GM18868 (cell line): Measurements from ENCODE around the gene SEC14L3.

Experiments
- ATAC-seq: cut with Tn5 transposase; IDR thresholded peaks from one replicate; pipeline ENCODE4 v1.9.1; 2021; ENCODE audit warnings: mild to moderate bottlenecking, moderate library complexity; ENCODE audit not compliant: unreplicated experiment

SEC14L3 gene

DNA sequence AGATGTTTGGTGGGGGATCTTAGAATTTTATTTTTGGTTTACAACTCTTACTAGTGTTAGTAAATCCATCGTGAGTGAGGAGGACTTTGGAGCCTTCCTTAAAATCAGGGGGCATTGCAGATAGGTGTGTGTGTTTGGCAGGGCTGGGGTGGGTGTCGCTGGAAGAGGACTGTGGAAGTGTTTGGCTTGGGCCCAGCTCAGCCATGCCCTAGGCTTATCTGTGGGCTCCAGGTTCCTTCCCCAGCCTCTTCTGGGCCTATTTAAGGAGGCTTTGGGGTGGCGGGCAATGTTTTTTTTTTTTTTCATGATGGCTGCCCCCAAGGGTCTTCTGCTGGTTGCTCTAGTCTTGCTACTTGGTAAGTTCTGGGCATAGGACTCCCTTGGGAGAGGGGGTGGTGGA, 24.2 kb downstream of the SEC14L3 start:
- ATAC-seq: no peak

- no peak for ATAC-seq
Observed at GRCh38 chr22:30445438-30446145, 26.2 kb downstream of the SEC14L3 start.

- no peak for ATAC-seq
Observed at GRCh38 chr22:30444632-30445437, 27.0 kb downstream of the SEC14L3 start.

DNA sequence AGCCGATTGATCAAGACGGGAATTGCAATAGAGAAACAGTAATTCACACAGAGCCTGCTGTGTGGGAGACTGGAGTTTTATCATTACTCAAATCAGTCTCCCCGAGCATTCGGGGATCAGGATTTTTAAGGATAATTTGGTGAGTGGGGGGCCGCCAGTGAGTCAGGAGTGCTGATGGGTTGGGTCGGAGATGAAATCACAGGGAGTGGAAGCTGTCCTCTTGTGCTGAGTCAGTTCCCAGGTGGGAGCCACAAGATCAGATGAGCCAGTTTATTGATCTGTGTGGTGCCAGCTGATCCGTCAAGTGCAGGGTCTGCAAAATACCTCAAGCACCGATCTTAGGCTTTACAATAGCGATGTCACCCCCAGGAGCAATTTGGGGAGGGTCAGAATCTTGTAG, 30.7 kb downstream of the SEC14L3 start:
- no peak for ATAC-seq

DNA sequence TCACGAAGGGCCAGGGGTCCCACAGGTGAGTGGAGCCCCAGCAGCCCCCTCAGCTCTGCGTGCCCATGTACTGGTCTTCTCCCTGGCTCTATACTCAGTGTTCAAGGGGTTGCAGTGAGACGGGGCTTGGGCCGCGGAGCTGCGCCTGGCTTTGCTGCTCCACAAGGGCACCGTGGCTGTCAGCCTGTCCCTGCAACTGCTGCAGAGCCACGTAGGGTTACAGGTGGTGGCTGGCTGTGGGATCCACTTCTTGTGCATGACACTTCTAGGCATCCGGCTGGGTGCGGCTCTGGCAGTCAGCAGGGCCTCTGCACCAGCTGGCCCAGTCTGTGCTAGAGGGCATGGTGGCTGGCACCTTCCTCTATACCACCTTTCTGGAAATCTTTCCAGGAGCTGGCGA, 32.0 kb downstream of the SEC14L3 start:
- no peak for ATAC-seq

GRCh38 chr22:30439226-30439625, 32.6 kb downstream of the SEC14L3 start:
- ATAC-seq: no peak

- no peak for ATAC-seq
Observed at GRCh38 chr22:30438559-30438958, 33.3 kb downstream of the SEC14L3 start.

DNA sequence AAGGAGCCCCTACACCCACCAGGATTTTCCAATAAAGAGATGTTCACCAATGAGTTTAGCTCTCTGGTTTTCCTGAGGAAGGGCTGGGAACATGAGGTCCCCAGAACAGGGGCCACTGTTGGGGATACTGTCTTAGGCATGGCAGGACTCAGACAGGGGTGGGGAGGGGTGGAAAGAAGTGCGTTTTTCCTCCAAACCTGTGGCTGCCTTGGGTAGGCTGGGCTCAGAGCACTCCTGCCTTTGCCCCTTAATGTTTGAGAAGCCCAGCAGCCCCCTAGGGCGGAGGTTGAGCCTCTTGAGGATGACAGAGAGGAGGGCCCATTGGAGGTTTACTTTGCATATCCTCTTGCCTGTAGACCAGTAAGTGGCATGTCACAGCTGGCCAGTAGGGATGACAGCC, 35.6 kb downstream of the SEC14L3 start:
- ATAC-seq: no peak

- no peak for ATAC-seq
Observed at GRCh38 chr22:30435674-30436126, 36.1 kb downstream of the SEC14L3 start.

DNA sequence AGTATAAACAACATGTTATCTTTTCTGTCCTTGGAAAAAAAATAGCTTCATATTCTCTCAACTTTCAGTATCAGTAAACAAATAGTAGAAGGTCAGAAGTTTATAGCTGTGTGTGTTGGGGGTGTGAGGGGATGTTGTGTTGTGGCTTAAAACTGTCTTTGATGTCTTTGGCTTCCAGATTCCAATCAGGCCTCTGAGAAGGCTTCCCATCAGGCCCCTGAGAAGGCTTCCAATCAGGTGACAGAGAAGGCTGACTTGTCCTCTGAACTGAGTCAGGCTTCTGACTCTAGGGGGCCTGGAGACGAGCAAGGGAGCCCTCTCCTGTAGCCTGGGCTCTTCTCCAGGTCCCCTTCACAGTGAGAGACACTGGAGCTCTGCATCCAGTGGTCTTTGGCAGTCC, 37.0 kb downstream of the SEC14L3 start:
- no peak for ATAC-seq

DNA sequence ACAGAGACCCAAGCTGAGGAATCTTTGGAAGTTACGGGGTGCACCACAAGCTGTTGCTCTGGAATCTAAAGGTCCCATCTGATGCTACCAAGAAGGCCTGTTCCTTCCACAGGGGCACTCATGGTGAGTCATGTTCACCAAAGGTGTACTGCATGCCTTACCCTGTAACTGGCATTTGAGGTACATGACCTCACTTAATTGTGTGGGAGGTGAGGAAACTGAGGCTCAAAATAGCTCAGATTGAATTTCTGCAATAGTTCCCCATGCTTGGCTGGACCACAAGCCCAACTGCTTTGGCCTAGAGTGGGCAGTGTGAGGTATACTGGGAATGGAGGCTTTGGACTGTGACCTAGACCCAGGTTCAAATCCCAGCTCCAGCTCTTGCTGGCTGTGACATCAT, 38.0 kb downstream of the SEC14L3 start:
- ATAC-seq: no peak

DNA sequence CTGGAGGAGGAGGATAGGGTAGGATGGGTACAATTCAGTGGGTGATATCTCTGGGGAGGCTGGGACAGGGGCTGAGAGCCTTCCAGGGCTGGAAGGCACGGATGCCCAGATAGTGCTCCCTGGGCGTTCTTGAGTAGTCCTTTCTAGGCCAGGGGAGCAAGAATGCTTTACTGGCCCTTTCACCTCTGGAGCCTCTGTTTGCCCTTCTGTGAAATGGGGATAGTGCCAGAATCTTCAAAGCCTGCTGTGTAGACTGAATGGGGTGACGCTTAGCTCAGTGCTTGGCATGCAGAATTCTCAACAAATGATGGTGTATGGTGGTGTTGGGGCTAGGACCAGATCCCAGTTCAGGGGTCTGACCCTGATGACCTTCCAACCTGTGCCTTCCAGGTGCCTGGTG, 38.6 kb downstream of the SEC14L3 start:
- ATAC-seq: no peak

DNA sequence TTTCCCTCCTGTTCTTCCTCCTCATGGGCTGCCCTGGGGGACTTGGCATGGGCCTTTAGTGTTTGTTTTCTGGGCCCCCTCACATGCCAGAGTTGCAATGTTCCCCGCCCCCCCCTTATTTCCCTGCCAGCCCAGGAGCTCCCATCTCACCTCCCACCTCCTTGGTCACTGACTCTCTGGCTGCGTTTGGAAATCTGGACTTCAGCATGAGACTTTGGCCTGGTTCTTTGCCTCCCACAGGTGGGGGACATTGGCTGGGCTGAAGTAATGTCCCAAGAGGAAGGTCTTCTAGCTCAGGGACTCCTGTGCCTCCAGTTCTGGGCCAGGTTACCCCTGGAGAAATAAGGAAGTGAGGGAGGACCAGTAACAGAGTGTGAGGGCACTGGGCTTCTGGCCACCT, 39.3 kb downstream of the SEC14L3 start:
- ATAC-seq: no peak

- ATAC-seq: no peak
Observed at GRCh38 chr22:30432096-30432495, 39.7 kb downstream of the SEC14L3 start.

DNA sequence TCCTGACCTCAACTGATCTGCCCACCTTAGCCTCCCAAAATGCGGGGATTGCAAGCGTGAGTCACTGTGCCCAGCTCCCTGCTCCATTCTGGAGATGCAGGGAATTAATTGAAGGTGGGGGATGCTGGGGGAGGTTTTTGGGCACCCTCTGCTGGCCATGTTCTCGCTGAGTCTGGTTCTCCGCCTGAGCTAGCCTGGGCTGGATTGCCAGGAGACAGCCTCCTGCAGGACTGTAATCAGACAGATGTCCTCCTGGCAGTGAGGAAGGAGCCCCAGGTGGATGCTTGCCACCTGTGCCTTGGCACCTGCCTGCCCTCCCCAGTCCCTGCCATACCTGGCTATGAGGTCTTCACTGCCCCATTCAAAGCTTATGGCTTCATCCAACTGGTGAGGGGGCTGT, 40.9 kb downstream of the SEC14L3 start:
- no peak for ATAC-seq

DNA sequence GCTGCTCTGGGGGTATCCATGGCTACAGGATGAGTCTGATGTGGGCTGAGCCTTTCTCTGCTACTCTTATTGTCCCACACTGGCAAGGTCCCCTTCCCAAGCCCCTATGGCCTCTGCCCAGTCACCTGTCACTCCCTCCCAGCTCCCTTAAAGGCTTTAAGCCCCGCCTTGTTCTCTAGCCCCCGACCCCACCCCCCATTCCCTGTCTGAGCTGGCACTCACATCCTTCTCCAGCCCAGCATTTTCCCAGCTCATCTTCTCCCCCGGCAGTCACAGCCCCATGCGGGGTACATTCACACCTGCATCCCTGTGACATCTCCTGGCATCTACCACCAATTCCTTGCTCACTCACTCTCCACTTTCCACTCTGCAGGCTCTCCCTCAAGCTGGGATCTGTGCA, 41.9 kb downstream of the SEC14L3 start:
- no peak for ATAC-seq

GRCh38 chr22:30427871-30428270, 43.9 kb downstream of the SEC14L3 start:
- no peak for ATAC-seq

DNA sequence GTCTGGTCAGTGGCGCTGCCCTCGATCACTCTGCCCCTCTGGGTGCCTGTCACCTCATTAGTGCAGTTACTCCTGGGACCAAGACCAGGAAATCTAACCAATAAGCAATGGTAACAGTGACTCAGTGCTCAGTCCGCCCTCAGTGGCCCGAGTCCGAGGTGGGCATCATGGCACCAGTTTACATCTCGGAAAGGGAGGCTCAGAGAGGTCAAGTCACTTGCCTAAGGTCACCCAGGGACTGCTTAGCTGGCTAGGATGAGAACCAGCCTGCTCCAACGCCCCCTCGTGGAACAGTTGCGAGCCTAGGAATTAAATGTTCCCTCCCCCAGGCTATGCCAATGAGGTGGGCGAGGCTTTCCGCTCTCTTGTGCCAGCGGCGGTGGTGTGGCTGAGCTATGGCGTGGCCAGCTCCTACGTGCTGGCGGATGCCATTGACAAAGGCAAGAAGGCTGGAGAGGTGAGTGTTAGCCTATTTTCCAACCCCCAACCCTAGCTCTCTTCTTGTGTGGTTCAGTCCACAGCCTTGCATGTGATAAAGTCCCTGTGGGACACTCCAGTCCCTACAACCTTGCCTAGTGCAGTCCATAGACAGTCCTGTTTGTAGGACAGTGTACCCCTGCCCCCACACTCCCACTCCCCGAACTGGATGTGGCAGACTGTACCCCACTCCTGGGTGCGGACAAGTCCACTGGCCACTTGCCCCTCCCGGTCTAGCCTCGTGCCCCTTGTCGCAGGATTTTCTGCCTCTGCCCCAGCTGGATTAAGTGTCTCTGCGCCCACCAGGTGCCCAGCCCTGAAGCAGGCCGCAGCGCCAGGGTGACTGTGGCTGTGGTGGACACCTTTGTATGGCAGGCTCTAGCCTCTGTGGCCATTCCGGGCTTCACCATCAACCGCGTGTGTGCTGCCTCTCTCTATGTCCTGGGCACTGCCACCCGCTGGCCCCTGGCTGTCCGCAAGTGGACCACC, 45.1 kb downstream of the SEC14L3 start:
- ATAC-seq: no peak

DNA sequence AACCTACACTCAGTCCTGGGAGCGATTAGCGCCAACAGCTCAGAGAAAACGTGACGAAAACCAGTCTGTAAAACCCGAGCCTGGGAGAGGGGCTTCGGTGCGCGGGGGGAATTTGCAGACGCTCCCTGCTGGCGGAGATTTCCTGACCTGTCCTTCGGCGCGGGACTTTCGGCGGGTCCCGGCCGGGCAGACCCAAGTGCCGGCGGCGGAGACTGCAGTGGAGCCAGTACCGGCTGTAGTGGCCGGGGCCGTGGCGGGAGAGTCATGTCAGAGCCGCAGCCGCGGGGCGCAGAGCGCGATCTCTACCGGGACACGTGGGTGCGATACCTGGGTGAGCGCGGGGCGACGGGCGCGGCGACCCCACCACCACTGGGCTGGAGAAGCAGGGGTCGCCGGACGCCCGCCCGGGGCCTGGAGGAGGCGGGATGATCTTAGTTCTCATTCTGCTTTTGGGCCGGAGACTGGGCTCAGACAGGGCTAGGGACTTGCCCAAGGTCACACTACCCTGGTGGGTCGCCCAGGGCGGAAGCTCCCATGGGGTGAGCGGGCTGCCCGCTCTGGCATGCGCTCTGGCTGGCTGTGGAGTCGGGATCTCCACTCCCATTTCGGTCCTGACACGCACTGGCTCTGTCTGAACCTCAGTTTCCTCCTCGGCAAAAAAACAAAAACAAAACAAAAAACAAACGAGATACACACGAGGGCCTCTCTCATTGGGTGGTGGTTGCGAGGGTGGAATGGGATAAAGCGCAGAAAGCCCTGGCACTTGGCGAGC, 46.0 kb downstream of the SEC14L3 start, which contains the start of gene MTFP1:
TSS of gene MTFP1 (plus strand) at position 153 of the 772 bp plus-strand sequence. CDS start at position 265, 112 bp downstream.
- ATAC-seq: no peak

DNA sequence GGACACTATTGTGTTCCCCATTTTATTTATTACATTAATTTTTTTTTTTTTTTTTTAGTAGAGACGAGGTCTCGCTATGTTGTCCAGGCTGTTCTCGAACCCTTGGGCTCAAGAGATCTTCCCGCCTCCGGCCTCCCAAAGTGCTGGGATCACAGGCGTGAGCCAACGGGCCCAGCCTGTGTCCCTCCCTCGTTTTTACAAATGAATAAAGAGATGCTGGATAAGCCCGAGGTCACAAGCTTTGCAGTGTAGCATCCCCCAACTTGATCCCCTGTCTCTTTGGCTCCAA, 46.5 kb downstream of the SEC14L3 start:
- no peak for ATAC-seq
